ENCODE data around the gene RERE. TPM values are rescaled to one million over a fixed set of nuclear protein-coding genes. Genes with fewer than 3 reads are reported as not detected.

RERE gene
- total and polyA plus RNA-seq, 2 donors (not counting 3 experiments of a cell fraction or from before 2014, with no cell fraction given) = 14.1 to 113 TPM

DNA sequence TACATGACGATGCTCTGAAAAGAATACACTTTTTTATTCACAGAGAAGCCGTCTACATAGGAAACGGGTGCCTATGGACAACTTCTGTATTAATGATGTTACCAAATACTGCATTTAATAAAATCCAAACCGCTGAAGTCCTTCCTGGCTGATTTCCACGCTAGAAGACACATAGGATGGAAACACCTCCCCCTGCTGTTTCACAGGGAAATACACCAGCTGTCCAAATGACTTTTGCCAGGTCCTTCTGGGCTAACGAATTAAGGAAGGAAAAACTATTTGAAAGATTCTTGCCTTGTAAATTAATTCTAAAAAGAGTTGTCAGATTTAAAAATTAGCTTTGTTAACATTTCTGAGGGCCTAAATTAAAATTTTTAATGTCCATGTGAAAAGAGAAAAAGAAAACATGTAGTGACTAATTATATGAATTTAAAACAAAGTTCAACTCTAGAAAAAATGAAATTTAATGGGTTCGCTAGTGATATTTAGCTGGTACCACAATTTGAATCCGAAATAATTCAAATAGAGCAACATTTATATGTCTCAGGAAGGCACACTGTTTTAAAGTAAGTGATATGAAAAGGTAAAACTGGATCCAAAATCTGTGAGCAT is 146.0 kb downstream of the RERE start:
- FAIRE-seq (peak; percentile 87), DNase-seq (ENCODE audit: low read depth, low spot score) (peak; percentile 79)
- TF ChIP-seq, protein P1, sequence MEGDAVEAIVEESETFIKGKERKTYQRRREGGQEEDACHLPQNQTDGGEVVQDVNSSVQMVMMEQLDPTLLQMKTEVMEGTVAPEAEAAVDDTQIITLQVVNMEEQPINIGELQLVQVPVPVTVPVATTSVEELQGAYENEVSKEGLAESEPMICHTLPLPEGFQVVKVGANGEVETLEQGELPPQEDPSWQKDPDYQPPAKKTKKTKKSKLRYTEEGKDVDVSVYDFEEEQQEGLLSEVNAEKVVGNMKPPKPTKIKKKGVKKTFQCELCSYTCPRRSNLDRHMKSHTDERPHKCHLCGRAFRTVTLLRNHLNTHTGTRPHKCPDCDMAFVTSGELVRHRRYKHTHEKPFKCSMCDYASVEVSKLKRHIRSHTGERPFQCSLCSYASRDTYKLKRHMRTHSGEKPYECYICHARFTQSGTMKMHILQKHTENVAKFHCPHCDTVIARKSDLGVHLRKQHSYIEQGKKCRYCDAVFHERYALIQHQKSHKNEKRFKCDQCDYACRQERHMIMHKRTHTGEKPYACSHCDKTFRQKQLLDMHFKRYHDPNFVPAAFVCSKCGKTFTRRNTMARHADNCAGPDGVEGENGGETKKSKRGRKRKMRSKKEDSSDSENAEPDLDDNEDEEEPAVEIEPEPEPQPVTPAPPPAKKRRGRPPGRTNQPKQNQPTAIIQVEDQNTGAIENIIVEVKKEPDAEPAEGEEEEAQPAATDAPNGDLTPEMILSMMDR (IDR thresholded peaks at IDR 0.05; ENCODE audit: extremely low read depth in 1 of 2, insufficient read depth in 1 of 2, low read depth in 1 of 2, low read length in 2 of 2) = peak; percentile 66 to 78
- TF ChIP-seq FOS (IDR thresholded peaks at IDR 0.05; ENCODE audit: borderline replicate concordance, insufficient read depth, low read length) = no peak
- Histone ChIP-seq H3K36me3 (ENCODE audit: control insufficient read depth in 2 of 2, extremely low read depth in 1 of 2, insufficient read depth in 2 of 2, low read length in 2 of 2) (no peaks in the 10 kb centered on the region), H3K4me3 (replicated peaks in 1 of 3; ENCODE audit: insufficient read depth in 1 of 3, low read depth in 1 of 3, low read length in 3 of 3) (no peak overlapping the region), H3K9me3 (replicated peaks; ENCODE audit: control insufficient read depth, insufficient read depth, low read length) (no peaks in the 10 kb centered on the region), H2AFZ (ENCODE audit: low read depth, low read length) (no peak overlapping the region), H3K27ac (ENCODE audit: insufficient read depth, low read depth, low read length) (no peak overlapping the region), H3K9ac (replicated peaks; ENCODE audit: extremely low read depth, insufficient read depth, low read length) (no peak overlapping the region), H3K79me2 (ENCODE audit: control insufficient read depth, insufficient read depth, low read length) (peaks cover 79% of the 10 kb centered on the region), H4K20me1 (replicated peaks; ENCODE audit: control insufficient read depth, extremely low read depth, insufficient read depth, low read length) (peaks cover 3% of the 10 kb centered on the region), H3K9me1 (replicated peaks; ENCODE audit: control insufficient read depth, extremely low read depth, insufficient read depth, low read length) (no peaks in the 10 kb centered on the region), H3K4me1 (ENCODE audit: control insufficient read depth, extremely low read depth, insufficient read depth, low read length) (peaks cover 32% of the 10 kb centered on the region), H3K4me2 (ENCODE audit: insufficient read depth, low read length) (no peak overlapping the region), H3K27me3 (ENCODE audit: control insufficient read depth in 2 of 2, insufficient read depth in 2 of 2, low read length in 2 of 2) (no peaks in the 10 kb centered on the region)
- intact Hi-C loops (cut with micrococcal nuclease) (loop anchor here (1.0 to 5.0 kb wide), 7 partner anchors 55 to 296 kb away; no protein-coding TSS in a partner anchor), dilution Hi-C loops (cut with MboI; ENCODE audit: extremely low pct_ligation_motif_present, low sequenced_read_pairs) (no loop called here)
- BruUV-seq (replicated peaks) = no TSS peak
- ChIA-PET CTCF (interaction anchor here (0.6 to 8.7 kb wide), 39 partner anchors 9 to 696 kb away, joined by 3 to 102 read pairs (median 5); no protein-coding TSS in a partner anchor), POLR2A (no interaction called here)

DNA sequence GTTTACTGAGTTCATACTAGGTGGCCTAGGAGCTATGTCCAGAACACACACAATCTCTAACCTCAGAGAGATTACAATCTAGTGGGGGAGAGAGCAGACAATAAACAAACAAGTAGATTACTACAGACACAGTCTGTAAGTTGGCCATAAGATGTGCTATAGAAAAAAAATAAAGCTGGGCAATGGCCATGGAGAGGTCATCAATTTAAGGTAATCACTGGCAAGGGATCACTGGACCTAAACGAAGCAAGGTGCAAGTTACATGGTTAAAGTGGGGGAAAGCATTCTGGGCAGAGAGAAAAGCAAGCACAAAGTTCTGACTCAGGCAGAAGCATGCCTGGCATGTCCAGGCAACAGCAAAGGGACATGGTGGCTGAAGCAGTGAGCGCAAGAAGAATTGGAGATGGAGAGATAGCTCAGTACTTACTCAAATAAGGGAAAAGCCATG is 147.0 kb downstream of the RERE start:
- CTCF ChIA-PET = interaction anchor here (1.1 to 8.7 kb wide), 17 partner anchors 9 to 297 kb away, joined by 3 to 102 read pairs (median 6); no protein-coding TSS in a partner anchor
- dilution Hi-C loops (cut with MboI; ENCODE audit: extremely low pct_ligation_motif_present, low sequenced_read_pairs) = no loop called here
- no peak overlapping the region for H3K4me3 ChIP-seq (replicated peaks in 1 of 3; ENCODE audit: insufficient read depth in 1 of 3, low read depth in 1 of 3, low read length in 3 of 3)
- H3K9ac ChIP-seq (replicated peaks; ENCODE audit: extremely low read depth, insufficient read depth, low read length) = no peak overlapping the region
- H3K9me3 ChIP-seq (replicated peaks; ENCODE audit: control insufficient read depth, insufficient read depth, low read length) = no peaks in the 10 kb centered on the region
- H3K27ac ChIP-seq (ENCODE audit: insufficient read depth, low read depth, low read length) = no peak overlapping the region
- TF ChIP-seq GATA2 (IDR thresholded peaks at IDR 0.05; ENCODE audit: insufficient read depth, insufficient read length, low read depth, low read length) (peak; percentile 30), EZH2 (IDR thresholded peaks at IDR 0.05; ENCODE audit: borderline replicate concordance, low read depth, low read length, severe bottlenecking) (no peak)
- H3K4me2 ChIP-seq (ENCODE audit: insufficient read depth, low read length) = no peak overlapping the region
- H2AFZ ChIP-seq (ENCODE audit: low read depth, low read length) = no peak overlapping the region
- peaks cover 84% of the 10 kb centered on the region for H3K79me2 ChIP-seq (ENCODE audit: control insufficient read depth, insufficient read depth, low read length)
- H4K20me1 ChIP-seq (replicated peaks; ENCODE audit: control insufficient read depth, extremely low read depth, insufficient read depth, low read length) = peaks cover 3% of the 10 kb centered on the region
- H3K36me3 ChIP-seq (ENCODE audit: control insufficient read depth in 2 of 2, extremely low read depth in 1 of 2, insufficient read depth in 2 of 2, low read length in 2 of 2) = no peaks in the 10 kb centered on the region
- H3K27me3 ChIP-seq (ENCODE audit: control insufficient read depth in 2 of 2, insufficient read depth in 2 of 2, low read length in 2 of 2) = no peaks in the 10 kb centered on the region
- intact Hi-C loops (cut with micrococcal nuclease) = loop anchor here (2.0 to 5.0 kb wide), 4 partner anchors 70 to 248 kb away; no protein-coding TSS in a partner anchor
- BruUV-seq (replicated peaks) = no TSS peak
- H3K4me1 ChIP-seq (ENCODE audit: control insufficient read depth, extremely low read depth, insufficient read depth, low read length) = peaks cover 39% of the 10 kb centered on the region
- DNase-seq (ENCODE audit: low read depth, low spot score) = no peak
- no peaks in the 10 kb centered on the region for H3K9me1 ChIP-seq (replicated peaks; ENCODE audit: control insufficient read depth, extremely low read depth, insufficient read depth, low read length)
- FAIRE-seq = no peak
- POLR2A ChIA-PET = no interaction called here
